Measurements from ENCODE around the gene BPIFA3. TPM values are rescaled to one million over a fixed set of nuclear protein-coding genes. Genes with fewer than 3 reads are reported as not detected.

The BPIFA3 gene
- total and polyA plus RNA-seq, 9 of the 15 experiments (the other 6 are each of a cell fraction or from before 2014, with no cell fraction given) = not detected

DNA sequence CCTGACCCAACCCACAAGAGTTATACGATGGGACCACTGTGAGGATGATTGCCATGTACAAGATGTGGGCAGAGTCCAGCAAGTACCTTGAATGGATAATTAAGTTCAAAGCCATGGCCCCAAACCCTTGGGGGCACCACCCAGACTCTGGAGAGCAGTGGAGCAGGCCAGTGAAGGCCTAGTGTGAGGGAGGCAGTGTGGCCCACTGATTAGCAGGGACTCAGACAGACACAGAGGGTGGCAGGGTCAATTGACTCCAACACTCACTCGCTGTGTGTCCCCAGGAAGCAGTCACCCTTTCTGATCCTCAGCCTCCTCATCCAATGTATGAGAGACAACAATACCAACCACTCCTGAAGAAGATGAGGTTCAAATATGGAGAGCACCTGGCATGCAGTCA lies 16.9 kb downstream of the BPIFA3 start (continued):
- TF ChIP-seq FOXM1 (IDR thresholded peaks at IDR 0.05; ENCODE audit: low read depth) = no peak
- no peak for TF ChIP-seq FOXM1 (CRISPR knock-in tag; IDR thresholded peaks at IDR 0.05; ENCODE audit: low read depth)
- no peak for TF ChIP-seq POLR3A (IDR thresholded peaks at IDR 0.05; ENCODE audit: borderline replicate concordance, extremely low read depth, insufficient read depth, insufficient read length)
- TF ChIP-seq HEY1 (CRISPR knock-in tag; IDR thresholded peaks at IDR 0.05; ENCODE audit: borderline replicate concordance) = no peak
- no peak for TF ChIP-seq BHLHE40 (IDR thresholded peaks at IDR 0.05; ENCODE audit: low read length)

DNA sequence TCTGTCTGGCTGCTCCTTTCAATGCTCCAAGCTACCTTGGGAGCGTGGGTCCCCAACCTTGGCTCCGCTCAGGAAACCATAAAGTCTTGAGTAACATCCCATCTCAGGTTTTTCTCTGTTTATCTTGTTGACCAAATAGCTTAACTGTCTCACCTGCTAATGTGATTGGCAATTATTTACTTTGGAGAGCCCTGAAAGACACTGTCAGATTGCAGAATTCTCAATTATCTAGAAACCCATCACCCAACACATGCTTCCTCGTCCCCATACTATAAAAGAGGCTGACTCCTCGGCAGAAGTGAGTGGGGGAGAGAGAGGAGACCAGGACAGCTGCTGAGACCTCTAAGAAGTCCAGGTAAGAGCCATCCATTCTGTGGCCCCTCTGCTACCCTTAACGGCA lies 18.5 kb downstream of the BPIFA3 start, which contains the start of gene BPIFA1:
TSS of gene BPIFA1 (plus strand) at position 301 of the 400 bp plus-strand sequence. CDS start 1,716 bp downstream, outside the sequence.
- no peaks in the 10 kb centered on the region for H3K9me1 ChIP-seq (ENCODE audit: control insufficient read depth, insufficient read depth, low read length)
- H3K27me3 ChIP-seq (ENCODE audit: control insufficient read depth in 2 of 2, insufficient read depth in 2 of 2, low read length in 2 of 2) = peaks cover 2 to 4% of the 10 kb centered on the region in 2 experiments; a peak in 1 of 5 replicates
- no TSS peak for BruUV-seq (replicated peaks)
- WGBS (ENCODE audit: insufficient coverage, low coverage, missing lambda C conversion rate) = 0% methylated on average over 5 of the region's 5 CpGs
- no peak for TF ChIP-seq ZNF24 (IDR thresholded peaks at IDR 0.05)
- no peak for TF ChIP-seq ZNF561 (CRISPR knock-in tag; conservative IDR thresholded peaks at IDR 0.05)
- H3K27ac ChIP-seq (ENCODE audit: extremely low read depth, low read depth, low read length) = no peak within 1 kb of the TSS
- CTCF ChIA-PET (ENCODE audit: low intra/inter-chr PET ratio) = no interaction called here
- FAIRE-seq (no peak), ATAC-seq (no peak), DNase-seq (ENCODE audit: extremely low read depth in 1 of 4, low spot score in 3 of 4) (no peak)
- no peaks in the 10 kb centered on the region for H3K9me3 ChIP-seq (replicated peaks; ENCODE audit: control insufficient read depth, insufficient read depth, low read depth, low read length)
- no peaks in the 10 kb centered on the region for H3K4me1 ChIP-seq (replicated peaks in 1 of 2; ENCODE audit: control insufficient read depth in 2 of 2, insufficient read depth in 2 of 2, low read length in 2 of 2)
- intact Hi-C loops (cut with micrococcal nuclease) = loop anchor here (10.0 kb wide), 1 partner anchor 59 kb away; no protein-coding TSS in a partner anchor
- POLR2A ChIA-PET = no interaction called here
- H4K20me1 ChIP-seq (replicated peaks; ENCODE audit: control insufficient read depth, insufficient read depth, low read length) = no peaks in the 10 kb centered on the region
- H3K36me3 ChIP-seq (ENCODE audit: control insufficient read depth, insufficient read depth, low read length) = no peaks in the 10 kb centered on the region
- no peak within 1 kb of the TSS for H3K9ac ChIP-seq (ENCODE audit: insufficient read depth in 1 of 2, low read depth in 2 of 2, low read length in 2 of 2)
- in situ Hi-C loops (cut with MboI) = no loop called here
- H3K79me2 ChIP-seq (ENCODE audit: control insufficient read depth, insufficient read depth, low read length) = no peaks in the 10 kb centered on the region
- H3K4me3 ChIP-seq = no peak within 1 kb of the TSS
- no peak within 1 kb of the TSS for H3K4me2 ChIP-seq (ENCODE audit: insufficient read depth, low read length)
- no peak within 1 kb of the TSS for H2AFZ ChIP-seq (ENCODE audit: low read depth, low read length)

Measured in K562 (cell line).